IgD-negative memory B cell (primary cell): ENCODE results near the gene NBPF1. TPM values are rescaled to one million over a fixed set of nuclear protein-coding genes. Genes with fewer than 3 reads are reported as not detected.
"Not testable (repeated sequence)": the region's sequence is repeated elsewhere in the genome, so short reads cannot be mapped to it uniquely, and the experiment has no call there.

ENCODE experiments used
- H3K27ac Mint-ChIP-seq, 3 donors: one replicate each; pipeline ENCODE4 v1.8.0; 2020 to 2022; ENCODE audit warnings: mild to moderate bottlenecking in 3 of 3, mixed read lengths in 3 of 3, moderate library complexity in 1 of 3
- H3K27me3 Mint-ChIP-seq: one replicate; pipeline ENCODE4 v1.8.0; 2021; ENCODE audit warnings: mixed read lengths
- H3K36me3 Mint-ChIP-seq: one replicate; pipeline ENCODE4 v1.8.0; 2020; ENCODE audit warnings: mild to moderate bottlenecking, mixed read lengths
- H3K4me1 Mint-ChIP-seq, 3 donors: one replicate each; pipeline ENCODE4 v1.8.0; 2020 to 2022; ENCODE audit warnings: mixed read lengths in 3 of 3, mild to moderate bottlenecking in 1 of 3
- H3K4me3 Mint-ChIP-seq, 4 donors: one replicate each; pipeline ENCODE4 v1.8.0; 2020 to 2022; ENCODE audit warnings: mild to moderate bottlenecking in 4 of 4, mixed read lengths in 4 of 4, moderate library complexity in 3 of 4
- H3K9me3 Mint-ChIP-seq, 3 donors: one replicate each; pipeline ENCODE4 v1.8.0; 2020 to 2021; ENCODE audit warnings: mixed read lengths in 3 of 3, mild to moderate bottlenecking in 1 of 3
- polyA plus RNA-seq: library from polyadenylated mRNA; unstranded; fragments of 300-500 nt; fragmentation: Illumina TruSeq; gene quantifications from one replicate; pipeline ENCODE4 v1.2.3, GENCODE V29; 2021

Gene NBPF1
- polyA plus RNA-seq, 1 donor from 2014 or later = 15.5 TPM

DNA sequence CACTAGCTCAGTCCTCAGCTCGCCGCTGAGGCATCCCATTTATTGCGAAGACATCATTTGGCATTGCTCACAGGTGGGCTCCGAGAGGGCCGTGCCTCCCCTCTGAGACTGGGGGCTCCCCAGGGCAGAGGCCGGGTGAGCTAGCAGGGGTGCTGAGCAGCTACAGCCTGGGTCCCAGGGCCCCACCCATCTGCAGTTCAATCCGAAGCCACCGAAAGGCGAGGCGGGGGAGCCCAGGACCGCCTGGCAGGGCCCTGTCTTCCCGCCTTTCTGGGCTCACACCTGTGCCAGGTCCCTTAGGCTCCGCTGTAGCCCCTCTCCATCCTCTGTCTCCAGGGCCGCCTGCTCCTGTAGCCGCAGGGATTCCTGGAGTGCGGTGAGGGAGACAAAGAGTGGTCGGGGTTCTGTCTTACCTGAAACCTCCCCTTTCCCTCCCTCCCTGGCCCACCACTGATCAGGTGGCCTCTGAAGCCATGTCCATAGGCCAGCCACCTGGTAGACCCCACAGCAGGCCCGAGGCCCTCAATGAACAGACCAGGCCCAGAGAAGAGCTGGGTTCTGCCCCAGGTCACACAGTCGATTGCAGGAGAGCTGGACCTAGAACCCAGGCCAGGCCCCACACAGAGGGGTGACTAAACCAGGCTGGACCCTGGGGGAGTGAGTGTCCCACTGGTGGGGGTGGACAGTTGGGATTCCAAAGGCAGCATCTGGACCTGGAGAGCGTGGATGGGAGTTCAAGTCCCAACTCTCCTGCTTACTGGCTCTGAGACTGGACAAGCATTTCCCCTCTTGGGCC lies 18.1 kb upstream of the NBPF1 start:
- H3K4me1 Mint-ChIP-seq = peaks cover 0 to 7% (median 0%) of the 10 kb centered on the region in 3 donors
- no peaks in the 10 kb centered on the region for H3K27me3 Mint-ChIP-seq
- H3K9me3 Mint-ChIP-seq = no peaks in the 10 kb centered on the region
- H3K4me3 Mint-ChIP-seq = no peak overlapping the region
- no peak overlapping the region for H3K27ac Mint-ChIP-seq
- peaks cover 19% of the 10 kb centered on the region for H3K36me3 Mint-ChIP-seq

DNA sequence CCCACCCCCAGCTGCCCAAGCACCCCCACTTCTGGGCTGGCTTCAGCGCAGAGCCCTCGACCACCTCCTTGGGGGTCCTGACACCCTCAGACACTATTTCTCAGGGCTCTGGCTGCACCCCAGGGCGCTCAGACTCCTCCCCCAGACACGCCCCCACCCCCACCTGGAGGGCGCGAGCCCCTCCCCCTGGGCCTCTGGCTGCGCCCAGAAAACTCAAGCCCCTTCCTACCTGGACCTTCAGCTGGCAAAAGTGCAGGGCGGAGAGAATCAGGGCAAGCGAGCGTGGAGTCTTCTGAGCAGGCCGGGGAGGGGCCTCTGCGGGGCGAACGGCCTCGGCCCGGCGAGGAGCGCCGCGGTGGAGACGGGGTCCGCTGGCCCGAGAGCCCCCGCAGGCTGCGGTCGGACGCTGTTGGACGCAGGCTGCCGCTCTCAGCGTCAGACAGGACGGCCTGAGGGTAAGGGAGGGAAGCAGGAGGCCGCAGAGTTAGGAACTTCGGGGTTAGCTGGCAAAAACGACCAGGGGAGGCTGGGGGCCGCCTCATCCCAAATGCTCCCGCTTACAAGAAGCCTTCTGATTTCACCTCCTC lies 17.4 kb upstream of the NBPF1 start:
- Mint-ChIP-seq H3K27ac (no peak overlapping the region), H3K4me3 (no peak overlapping the region), H3K36me3 (peaks cover 20% of the 10 kb centered on the region), H3K9me3 (no peaks in the 10 kb centered on the region), H3K27me3 (no peaks in the 10 kb centered on the region), H3K4me1 (peaks cover 0 to 7% (median 0%) of the 10 kb centered on the region in 3 donors)

DNA sequence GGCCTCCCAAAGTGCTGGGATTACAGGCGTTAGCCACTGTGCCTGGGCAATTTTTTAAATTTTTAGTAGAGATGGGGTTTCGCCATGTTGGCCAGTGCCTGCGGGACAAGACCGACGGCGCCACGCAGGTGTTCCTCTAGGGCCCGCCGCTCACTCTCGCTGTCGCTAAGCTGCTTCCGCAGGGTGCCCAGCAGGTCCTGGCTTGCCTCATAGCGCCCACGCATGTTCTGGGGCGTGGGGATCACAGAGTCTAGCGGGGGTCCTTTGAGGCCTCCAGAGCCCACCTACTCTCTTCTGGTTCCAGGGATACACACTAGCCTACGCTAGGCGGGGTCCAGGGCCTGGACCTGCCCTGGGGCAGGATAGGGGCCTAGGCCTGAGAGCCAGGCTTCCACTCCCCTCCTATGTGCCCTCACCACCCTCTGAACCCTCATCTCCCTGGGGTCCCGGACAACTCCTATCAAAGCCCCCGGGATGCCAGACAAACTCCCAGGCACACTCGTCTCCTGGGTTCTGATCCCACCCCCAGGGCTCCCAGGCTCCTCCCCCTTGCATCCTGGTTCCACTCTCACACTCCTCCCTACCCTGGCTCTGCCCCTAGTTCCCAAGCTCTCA lies 16.7 kb upstream of the NBPF1 start:
- H3K4me1 Mint-ChIP-seq, H3K27me3 Mint-ChIP-seq, H3K4me3 Mint-ChIP-seq, H3K9me3 Mint-ChIP-seq: not testable (repeated sequence)
- Mint-ChIP-seq H3K27ac (peak overlapping the region in 1 of 3 donors; percentile 59), H3K36me3 (peaks cover 21% of the 10 kb centered on the region)

DNA sequence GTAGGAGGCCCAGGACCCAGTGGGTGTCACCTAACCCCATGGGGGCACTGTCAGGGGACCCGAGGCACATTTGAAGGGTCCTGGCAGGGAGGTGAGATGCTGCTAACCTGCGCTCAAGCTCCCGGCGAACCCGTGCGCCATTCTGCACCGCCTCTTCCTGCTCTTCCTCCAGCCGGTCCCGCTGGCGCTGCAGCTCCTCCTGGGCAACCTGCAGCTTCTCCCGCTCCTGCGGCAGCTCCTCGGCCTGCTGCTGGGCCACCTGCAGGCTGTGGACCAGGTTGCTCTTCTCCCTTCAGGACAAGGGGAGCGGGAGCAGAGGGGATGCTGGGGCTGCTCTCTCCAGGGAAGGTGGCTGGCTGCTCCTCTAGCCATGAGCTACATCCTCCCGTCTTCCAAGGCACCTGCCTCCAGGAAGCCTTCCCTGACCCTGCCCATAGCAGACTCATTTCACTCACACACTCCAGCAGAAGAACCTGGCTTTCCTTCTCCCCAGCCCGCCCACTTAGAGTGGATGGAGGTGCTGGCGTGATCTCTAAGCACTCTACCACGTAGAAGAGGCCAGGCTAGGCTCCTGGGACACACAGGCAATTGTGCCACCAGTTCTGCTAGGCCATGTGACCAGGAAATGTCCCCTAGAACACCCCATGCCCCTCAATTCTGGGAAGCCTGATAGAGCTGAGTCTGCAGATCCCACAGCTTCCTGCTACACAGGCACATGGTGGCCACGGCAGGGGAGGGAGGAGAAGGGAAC lies 15.2 kb upstream of the NBPF1 start:
- H3K27ac Mint-ChIP-seq = peak overlapping the region in 2 of 3 donors; percentile 0 to 65
- H3K36me3 Mint-ChIP-seq = peaks cover 16% of the 10 kb centered on the region
- H3K9me3 Mint-ChIP-seq = no peaks in the 10 kb centered on the region
- H3K4me3 Mint-ChIP-seq = no peak overlapping the region
- H3K27me3 Mint-ChIP-seq = no peaks in the 10 kb centered on the region
- peaks cover 0 to 7% (median 0%) of the 10 kb centered on the region in 3 donors for H3K4me1 Mint-ChIP-seq

DNA sequence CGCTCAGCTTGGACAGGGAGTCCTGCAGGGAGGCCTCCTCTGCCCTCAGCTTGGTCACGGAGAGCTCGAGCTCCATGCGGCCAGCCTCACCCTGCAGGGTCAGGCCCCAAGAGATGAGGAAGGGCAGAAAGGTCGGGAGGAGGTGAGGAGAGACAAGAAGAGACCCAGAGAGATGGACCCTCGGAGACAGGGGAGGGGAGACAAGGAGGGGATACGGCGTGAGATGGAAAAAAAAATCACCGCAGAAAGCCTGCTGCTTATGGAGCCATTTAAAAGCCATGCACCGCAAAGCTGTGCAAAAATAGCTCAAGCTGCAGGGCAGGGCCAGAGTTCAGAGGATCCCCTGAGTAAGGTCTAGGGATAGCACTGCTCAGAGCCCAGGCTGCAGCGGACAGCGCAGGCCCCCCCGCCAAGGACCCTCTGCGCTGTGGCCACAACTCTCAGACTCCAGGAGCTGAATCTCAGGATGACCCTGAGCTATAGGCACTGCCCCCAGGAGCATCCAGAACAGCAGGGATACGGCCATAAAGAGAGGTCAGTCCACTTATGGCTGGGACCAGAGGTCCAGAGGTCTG lies 13.1 kb upstream of the NBPF1 start:
- H3K27me3 Mint-ChIP-seq, H3K27ac Mint-ChIP-seq, H3K4me1 Mint-ChIP-seq, H3K9me3 Mint-ChIP-seq: not testable (repeated sequence)
- Mint-ChIP-seq H3K36me3 (peaks cover 16% of the 10 kb centered on the region), H3K4me3 (peak overlapping the region in 1 of 4 donors; percentile 9)

DNA sequence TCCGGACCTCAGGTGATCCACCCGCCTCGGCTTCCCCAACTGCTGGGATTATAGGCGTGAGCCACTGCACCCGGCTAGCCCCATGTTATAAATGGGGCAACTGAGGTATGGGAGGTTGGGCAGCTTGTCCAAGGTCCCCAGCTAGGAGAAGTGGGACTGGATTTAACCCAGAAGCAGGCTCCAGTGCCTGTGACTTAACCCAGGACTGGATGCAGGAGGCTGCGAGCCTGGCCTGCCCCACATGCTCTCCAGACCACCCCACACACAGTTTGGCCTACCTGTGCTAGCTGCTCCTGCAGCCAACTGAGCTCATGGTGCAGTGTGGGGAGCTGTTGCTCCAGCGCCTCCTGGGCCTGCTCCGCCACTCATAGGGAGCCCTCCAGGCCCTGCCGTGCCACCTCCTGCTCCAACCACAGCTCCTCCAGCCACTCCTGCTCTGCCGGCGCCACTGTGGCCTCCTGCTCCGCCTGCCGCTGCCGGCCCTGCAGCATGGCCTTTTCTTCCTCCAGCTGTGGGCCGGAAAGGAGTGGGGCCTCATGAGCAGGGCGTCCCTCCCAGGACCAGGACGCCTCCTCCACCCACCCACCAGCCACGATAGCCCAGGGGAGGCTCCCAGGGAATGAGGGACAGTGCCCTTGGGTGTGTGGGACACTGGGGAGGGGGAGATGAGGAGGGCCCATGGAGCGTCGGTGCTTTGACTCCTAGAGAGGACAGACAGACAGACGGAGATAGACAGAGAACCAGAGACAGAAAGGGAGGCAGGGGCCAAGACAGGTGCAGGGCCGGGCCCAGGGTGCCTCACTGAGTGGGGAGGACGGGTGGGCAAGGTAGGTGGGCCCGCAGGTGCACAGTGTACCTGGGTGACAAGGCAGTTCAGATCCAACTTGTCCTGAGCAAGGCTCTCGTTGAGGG lies 12.4 kb upstream of the NBPF1 start:
- Mint-ChIP-seq H3K27ac (no peak overlapping the region), H3K36me3 (peaks cover 13% of the 10 kb centered on the region), H3K4me3 (peak overlapping the region in 1 of 4 donors; percentile 9), H3K4me1 (peaks cover 0 to 7% (median 0%) of the 10 kb centered on the region in 3 donors), H3K27me3 (no peaks in the 10 kb centered on the region), H3K9me3 (no peaks in the 10 kb centered on the region)

DNA sequence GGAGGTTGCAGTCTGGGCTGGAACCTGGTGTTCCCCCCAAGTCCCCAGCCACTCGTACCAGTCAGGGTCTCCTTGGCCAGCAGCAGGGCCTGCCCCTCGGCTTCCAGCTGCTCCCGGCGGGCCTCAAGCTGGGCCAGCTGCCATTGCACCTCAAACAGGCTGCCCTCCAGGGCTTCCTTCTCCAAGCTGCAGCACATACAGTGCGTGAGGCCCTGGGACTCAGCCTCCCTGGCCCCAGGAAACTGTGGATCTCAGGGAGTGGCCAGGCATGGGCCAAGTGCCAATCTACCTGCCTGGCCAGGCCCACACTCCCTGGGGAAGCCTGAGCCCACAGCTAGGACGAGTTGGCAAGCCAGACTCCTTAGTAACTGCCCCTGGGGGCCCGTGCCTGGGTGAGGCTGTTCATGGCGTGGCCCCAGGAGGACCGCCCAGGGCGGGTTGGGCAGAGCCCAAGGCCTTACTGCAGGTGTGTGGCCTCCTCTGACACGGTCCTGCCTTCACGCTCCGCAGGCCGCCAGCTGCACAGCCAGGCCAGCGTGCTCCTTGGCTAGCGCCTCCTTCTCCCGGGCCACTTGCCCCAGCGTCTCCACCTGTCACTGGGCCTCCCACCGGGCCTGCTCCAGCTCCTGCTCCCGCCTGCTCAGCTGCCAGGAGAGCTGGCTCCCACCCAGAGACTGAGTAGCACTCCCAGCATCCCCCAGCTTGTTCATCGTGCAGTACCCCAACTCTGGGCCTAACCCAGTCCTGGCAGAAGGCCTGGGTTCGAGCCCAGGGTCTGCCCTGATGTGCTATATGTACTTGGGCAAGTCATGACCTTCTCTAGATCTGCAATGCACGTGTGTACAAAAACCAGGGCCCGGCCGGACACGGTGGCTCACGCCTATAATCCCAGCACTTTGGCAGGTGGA lies 10.7 kb upstream of the NBPF1 start:
- H3K27me3 Mint-ChIP-seq, H3K36me3 Mint-ChIP-seq, H3K4me3 Mint-ChIP-seq, H3K9me3 Mint-ChIP-seq, H3K4me1 Mint-ChIP-seq, H3K27ac Mint-ChIP-seq: not testable (repeated sequence)

DNA sequence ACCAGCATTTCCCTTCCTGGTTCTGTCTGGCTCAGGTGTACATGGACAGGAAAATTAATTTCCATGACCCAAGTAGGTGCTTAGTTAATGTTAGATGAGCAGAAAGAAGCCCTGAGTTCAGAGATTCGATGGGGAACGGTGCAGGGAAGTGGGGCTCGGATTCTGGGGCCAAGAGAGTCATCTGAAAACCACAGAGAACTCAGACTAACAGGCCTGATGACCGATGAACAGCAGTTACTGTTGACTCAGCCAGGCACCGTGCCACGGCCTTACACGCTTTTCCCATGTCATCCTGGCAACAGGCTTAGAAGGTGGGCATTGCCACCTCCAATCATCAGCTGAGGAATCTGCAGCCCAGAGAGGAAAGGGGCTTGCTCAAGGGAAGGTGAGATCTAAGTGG lies 10.0 kb upstream of the NBPF1 start:
- not testable (repeated sequence) for H3K27ac Mint-ChIP-seq, H3K36me3 Mint-ChIP-seq, H3K4me3 Mint-ChIP-seq, H3K4me1 Mint-ChIP-seq, H3K27me3 Mint-ChIP-seq, H3K9me3 Mint-ChIP-seq

DNA sequence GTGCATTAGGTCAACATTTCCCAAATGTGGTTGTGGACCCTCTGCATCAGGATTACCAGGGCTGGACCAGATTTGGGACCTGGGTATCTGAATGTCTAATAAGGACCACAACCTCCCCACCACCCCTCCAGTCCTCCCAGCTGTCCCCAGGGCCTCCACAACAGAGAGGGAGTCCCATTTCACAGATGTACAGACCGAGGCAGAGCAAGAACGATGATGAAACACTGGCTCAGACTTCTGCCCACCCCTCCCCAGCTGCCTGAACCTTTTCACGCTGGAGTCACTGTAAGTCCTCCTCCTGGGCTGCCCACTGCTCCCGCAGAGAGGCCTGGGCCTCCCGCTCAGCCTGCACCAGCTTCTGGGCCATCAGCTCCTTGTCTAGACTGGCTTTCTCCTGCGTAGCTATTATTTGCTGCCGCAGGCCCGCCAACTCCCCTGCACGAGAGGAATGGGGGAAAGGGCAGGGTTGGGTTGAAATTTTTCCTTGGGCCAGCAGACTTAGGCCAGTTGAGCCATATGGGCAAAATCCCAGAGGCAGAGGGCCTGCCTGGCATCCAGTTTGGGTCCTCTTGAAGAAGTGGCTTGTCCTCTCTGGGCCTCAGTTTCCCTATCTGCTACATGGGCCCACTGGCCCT lies 8.4 kb upstream of the NBPF1 start:
- H3K4me3 Mint-ChIP-seq, H3K9me3 Mint-ChIP-seq, H3K27ac Mint-ChIP-seq, H3K36me3 Mint-ChIP-seq, H3K4me1 Mint-ChIP-seq, H3K27me3 Mint-ChIP-seq: not testable (repeated sequence)

DNA sequence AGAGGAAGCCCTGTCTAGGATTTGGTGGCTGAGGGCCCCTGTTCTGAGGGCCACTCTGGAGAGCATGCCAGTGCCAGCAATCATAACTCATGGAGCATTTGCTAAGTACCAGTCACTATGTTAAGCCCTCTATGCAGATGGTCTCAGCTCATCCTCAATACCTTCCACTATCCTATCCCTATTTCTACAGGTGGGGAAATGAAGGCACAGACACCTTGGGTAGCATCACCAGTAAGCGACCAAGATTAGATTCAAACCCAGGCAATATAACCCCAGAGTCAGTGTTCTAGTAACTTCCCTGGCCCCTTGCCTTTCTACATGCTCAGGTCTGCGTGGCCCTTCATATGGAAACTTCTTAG lies 7.9 kb upstream of the NBPF1 start:
- Mint-ChIP-seq H3K36me3 (peaks cover 2% of the 10 kb centered on the region), H3K9me3 (no peaks in the 10 kb centered on the region), H3K27ac (no peak overlapping the region), H3K4me3 (no peak overlapping the region), H3K4me1 (peaks cover 0 to 1% (median 0%) of the 10 kb centered on the region in 3 donors), H3K27me3 (no peaks in the 10 kb centered on the region)

DNA sequence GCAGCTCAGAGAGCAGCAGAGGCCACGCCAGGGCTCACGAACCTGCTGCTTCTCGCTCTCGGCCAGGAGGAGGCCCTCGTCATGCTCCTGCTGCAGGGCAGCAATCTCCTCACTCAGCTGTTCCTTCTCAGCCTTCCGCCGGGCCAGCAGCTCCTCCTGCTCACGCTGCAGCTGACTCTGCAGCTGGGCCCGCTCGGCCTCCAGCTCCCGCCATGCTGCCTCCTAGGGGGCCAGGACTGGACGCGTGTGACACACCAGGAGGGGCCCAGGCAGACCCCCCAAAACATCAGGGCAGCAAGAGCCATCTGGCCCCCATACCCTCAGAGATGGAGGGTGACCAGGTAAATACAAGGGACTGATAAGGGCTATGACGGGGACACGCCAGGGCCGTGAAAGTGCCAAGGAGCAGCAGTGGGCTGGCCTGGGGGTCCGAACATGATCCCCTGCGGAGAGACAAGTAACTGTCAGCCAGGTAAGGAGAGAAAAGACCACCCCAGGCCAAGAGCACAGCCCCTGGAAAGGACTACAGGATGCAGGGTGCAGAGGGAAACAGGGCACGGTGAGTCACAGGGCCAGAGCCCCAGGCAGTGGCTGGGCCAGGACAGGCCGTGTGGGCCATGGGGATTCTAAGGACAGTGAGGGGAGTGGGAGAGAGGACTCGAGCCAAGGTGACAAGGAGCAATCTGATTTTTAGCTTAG lies 6.6 kb upstream of the NBPF1 start:
- H3K36me3 Mint-ChIP-seq, H3K4me1 Mint-ChIP-seq, H3K4me3 Mint-ChIP-seq, H3K27me3 Mint-ChIP-seq, H3K9me3 Mint-ChIP-seq, H3K27ac Mint-ChIP-seq: not testable (repeated sequence)

DNA sequence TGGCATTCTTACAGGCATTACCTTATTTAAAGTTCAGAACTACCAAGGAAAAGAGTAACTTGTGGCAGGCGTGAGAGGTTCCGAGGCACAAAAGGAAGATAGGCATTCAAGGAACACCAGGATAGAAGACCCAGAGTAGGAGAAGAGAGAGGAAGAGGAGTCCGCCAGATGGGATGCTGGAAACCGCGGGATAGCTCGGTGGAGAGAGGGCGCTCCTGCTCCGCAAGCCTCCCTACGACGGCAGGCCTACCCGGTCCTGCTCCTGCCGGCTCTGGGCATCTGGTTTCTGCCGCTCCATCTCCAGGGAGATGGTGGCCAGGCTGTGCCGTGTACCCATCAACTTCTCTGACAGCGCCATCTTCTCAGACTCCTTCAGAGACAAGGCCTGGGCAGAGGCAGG lies 5.4 kb upstream of the NBPF1 start:
- Mint-ChIP-seq H3K27me3 (no peaks in the 10 kb centered on the region), H3K36me3 (no peaks in the 10 kb centered on the region), H3K4me3 (no peak overlapping the region), H3K27ac (no peak overlapping the region), H3K4me1 (no peaks in the 10 kb centered on the region), H3K9me3 (no peaks in the 10 kb centered on the region)
